MM.1S (cell line): ENCODE results near the gene ACOXL.
"Not testable (repeated sequence)": the region's sequence is repeated elsewhere in the genome, so short reads cannot be mapped to it uniquely, and the experiment has no call there.

ENCODE experiments used
- DNase-seq: peaks from one replicate; pipeline ENCODE4 v3.0.0-alpha.2; 2015
- H2AFZ ChIP-seq: fragments of 300-600 bp; sonication (generic); 2 replicates; pipeline ENCODE4 v1.6.0; 2016; ENCODE audit warnings: antibody characterized with exemption, low read length
- H3F3A ChIP-seq: fragments of 300-600 bp; sonication (generic); 2 replicates; pipeline ENCODE4 v1.6.1; 2016; ENCODE audit warnings: mild to moderate bottlenecking, antibody characterized with exemption, low read length, moderate library complexity, mixed read lengths; ENCODE audit not compliant: insufficient read depth
- H3K27ac ChIP-seq: fragments of 300-600 bp; sonication (generic); 2 replicates; pipeline ENCODE4 v1.5.1; 2016; ENCODE audit warnings: mild to moderate bottlenecking, low read length
- H3K27me3 ChIP-seq: fragments of 300-600 bp; sonication (generic); replicated peaks from 2 replicates; pipeline ENCODE4 v1.6.0; 2016; ENCODE audit warnings: low read length; ENCODE audit not compliant: insufficient read depth
- H3K36me3 ChIP-seq: fragments of 300-600 bp; sonication (generic); replicated peaks from 2 replicates; pipeline ENCODE4 v1.6.1; 2016; ENCODE audit warnings: mild to moderate bottlenecking, low read length, mixed read lengths; ENCODE audit not compliant: insufficient read depth
- H3K4me1 ChIP-seq: fragments of 300-600 bp; sonication (generic); 2 replicates; pipeline ENCODE4 v1.6.1; 2016; ENCODE audit warnings: low read length, mixed read lengths
- H3K4me2 ChIP-seq: fragments of 300-600 bp; sonication (generic); 2 replicates; pipeline ENCODE4 v1.6.0; 2016; ENCODE audit warnings: low read depth, low read length
- H3K4me3 ChIP-seq: fragments of 300-600 bp; sonication (generic); 2 replicates; pipeline ENCODE4 v1.5.1; 2016; ENCODE audit warnings: low read length, mixed read lengths
- H3K79me2 ChIP-seq: fragments of 300-600 bp; sonication (generic); 2 replicates; pipeline ENCODE4 v1.6.1; 2016; ENCODE audit warnings: mixed run types, low read length, mixed read lengths
- H3K9ac ChIP-seq: fragments of 300-600 bp; sonication (generic); 2 replicates; pipeline ENCODE4 v1.6.1; 2016; ENCODE audit warnings: low read length, mixed read lengths
- H3K9me2 ChIP-seq: fragments of 300-600 bp; sonication (generic); replicated peaks from 2 replicates; pipeline ENCODE4 v1.6.1; 2016; ENCODE audit warnings: mild to moderate bottlenecking, low read length, mixed read lengths; ENCODE audit not compliant: insufficient read depth
- H3K9me3 ChIP-seq: fragments of 300-600 bp; sonication (generic); replicated peaks from 2 replicates; pipeline ENCODE4 v1.6.1; 2016; ENCODE audit warnings: mild to moderate bottlenecking, low read length, mixed read lengths; ENCODE audit not compliant: insufficient read depth
- H4K20me1 ChIP-seq: fragments of 300-600 bp; sonication (generic); 2 replicates; pipeline ENCODE4 v1.6.1; 2016; ENCODE audit warnings: mild to moderate bottlenecking, low read length, moderate library complexity, mixed read lengths; ENCODE audit not compliant: insufficient read depth
- CTCF ChIP-seq: fragments of 300-600 bp; sonication (generic); IDR thresholded peaks from 2 replicates; pipeline ENCODE4 v1.5.1; 2016; ENCODE audit warnings: antibody characterized with exemption, low read length, mixed read lengths
- EZH2 ChIP-seq: fragments of 300-600 bp; sonication (generic); optimal IDR thresholded peaks from 2 replicates; pipeline ENCODE3; 2017; ENCODE audit warnings: low read depth, mild to moderate bottlenecking, antibody characterized with exemption, low read length, mixed read lengths
- EZH2phosphoT487 ChIP-seq: fragments of 300-600 bp; sonication (generic); IDR thresholded peaks from 2 replicates; pipeline ENCODE4 v1.6.1; 2018; ENCODE audit warnings: antibody characterized with exemption, low read length

The ACOXL gene

GRCh38 chr2:110853948-110854347 is 121.6 kb downstream of the ACOXL start:
- TF ChIP-seq EZH2phosphoT487 (no peak), EZH2 (no peak), CTCF (no peak)
- Histone ChIP-seq H3K27me3 (no peaks in the 10 kb centered on the region), H2AFZ (no peak overlapping the region), H3K4me2 (no peak overlapping the region), H3K79me2 (no peaks in the 10 kb centered on the region), H3K9me3 (no peaks in the 10 kb centered on the region), H3K4me3 (no peak overlapping the region), H3K36me3 (no peaks in the 10 kb centered on the region), H3F3A (peaks cover 14% of the 10 kb centered on the region), H3K4me1 (peaks cover 16% of the 10 kb centered on the region), H3K27ac (no peak overlapping the region), H4K20me1 (no peaks in the 10 kb centered on the region), H3K9me2 (no peaks in the 10 kb centered on the region), H3K9ac (no peak overlapping the region)
- no peak for DNase-seq

GRCh38 chr2:110854355-110855081 is 122.1 kb downstream of the ACOXL start:
- no peaks in the 10 kb centered on the region for H3K36me3 ChIP-seq
- no peaks in the 10 kb centered on the region for H3K9me3 ChIP-seq
- H3K4me3 ChIP-seq: no peak overlapping the region
- H3K4me2 ChIP-seq: no peak overlapping the region
- no peaks in the 10 kb centered on the region for H3K79me2 ChIP-seq
- no peak for TF ChIP-seq EZH2
- peak; percentile 38 for TF ChIP-seq CTCF
- no peak overlapping the region for H2AFZ ChIP-seq
- H3K4me1 ChIP-seq: peaks cover 21% of the 10 kb centered on the region
- no peaks in the 10 kb centered on the region for H4K20me1 ChIP-seq
- no peaks in the 10 kb centered on the region for H3K27me3 ChIP-seq
- no peak overlapping the region for H3K27ac ChIP-seq
- peaks cover 19% of the 10 kb centered on the region for H3F3A ChIP-seq
- H3K9me2 ChIP-seq: no peaks in the 10 kb centered on the region
- H3K9ac ChIP-seq: no peak overlapping the region
- DNase-seq: no peak

GRCh38 chr2:110855841-110856240 is 123.5 kb downstream of the ACOXL start:
- not testable (repeated sequence) for H3K9me3 ChIP-seq, H3K9me2 ChIP-seq, H3K4me3 ChIP-seq, H3K79me2 ChIP-seq, DNase-seq, H2AFZ ChIP-seq, H3K9ac ChIP-seq, H4K20me1 ChIP-seq, H3K27me3 ChIP-seq, H3K36me3 ChIP-seq, H3K4me2 ChIP-seq, H3K27ac ChIP-seq
- peaks cover 23% of the 10 kb centered on the region for H3F3A ChIP-seq
- peaks cover 27% of the 10 kb centered on the region for H3K4me1 ChIP-seq

- Histone ChIP-seq H3K4me1 (peaks cover 41% of the 10 kb centered on the region), H3K27me3 (no peaks in the 10 kb centered on the region), H3K4me2 (peak overlapping the region; percentile 88), H4K20me1 (no peaks in the 10 kb centered on the region), H3K9ac (peak overlapping the region; percentile 81), H3K36me3 (no peaks in the 10 kb centered on the region), H3K27ac (peak overlapping the region; percentile 96), H2AFZ (0 out of 2 replicates have a peak overlapping the region, but pooled peaks have one; percentile 2), H3K9me3 (no peaks in the 10 kb centered on the region), H3K79me2 (0 out of 2 replicates have a peak, but pooled peaks cover 3% of the 10 kb centered on the region), H3K9me2 (no peaks in the 10 kb centered on the region), H3K4me3 (peak overlapping the region; percentile 55), H3F3A (peaks cover 26% of the 10 kb centered on the region)
- peak; percentile 97 for DNase-seq
- TF ChIP-seq CTCF: no peak
- no peak for TF ChIP-seq EZH2
- TF ChIP-seq EZH2phosphoT487: no peak
These were observed 125.9 kb downstream of the ACOXL start for GRCh38 chr2:110858135-110858725.
